NOMO-1 (cell line): ENCODE results near the gene EXOC6B.

Experiments
- DNase-seq, 2 experiments: peaks; one replicate each; lab custom pipeline; 2025; ENCODE audit not compliant: unreplicated experiment in 2 of 2; lab: John Stamatoyannopoulos, UW

Gene EXOC6B

GRCh38 chr2:72153924-72154323 is 671.9 kb downstream of the EXOC6B start:
- no peak for DNase-seq

DNA sequence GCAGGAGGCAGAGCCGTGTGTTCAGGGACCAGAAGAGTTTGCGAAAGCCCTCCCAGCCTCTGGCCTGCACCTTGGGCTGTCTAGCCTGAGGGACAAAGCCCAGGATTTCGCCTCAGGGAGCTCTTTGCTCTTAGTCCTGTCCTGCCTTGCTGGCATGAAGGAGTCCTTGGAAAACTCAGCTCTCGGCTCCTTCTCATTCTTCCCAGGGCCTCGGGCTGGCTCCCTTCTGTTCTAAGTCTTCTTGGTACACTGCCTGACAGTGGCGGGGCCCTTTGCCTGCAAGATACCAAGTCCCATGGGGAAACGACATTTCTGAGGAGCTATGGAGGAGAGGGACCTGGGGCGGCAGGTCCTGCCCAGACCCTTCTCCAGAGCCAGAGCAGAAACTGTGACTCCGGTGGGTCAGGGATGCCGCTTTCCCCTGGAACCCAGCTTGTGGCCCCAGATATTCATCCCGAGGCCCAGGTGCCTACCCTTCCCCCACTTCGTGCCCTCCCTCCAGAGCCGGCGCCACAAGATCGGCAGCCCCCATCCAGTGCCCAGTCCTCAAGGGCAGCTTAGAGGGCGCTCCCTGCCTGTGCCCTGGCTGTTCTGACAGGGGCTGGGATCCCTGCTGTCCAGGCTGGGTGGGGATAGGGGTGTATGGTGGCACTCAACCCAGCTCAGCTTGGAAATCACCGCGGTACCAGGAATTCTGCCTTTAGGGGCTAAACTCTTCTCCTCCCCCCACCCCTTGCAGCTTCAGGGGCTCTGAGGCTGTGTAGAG is 672.6 kb downstream of the EXOC6B start:
- DNase-seq, result no peak

DNA sequence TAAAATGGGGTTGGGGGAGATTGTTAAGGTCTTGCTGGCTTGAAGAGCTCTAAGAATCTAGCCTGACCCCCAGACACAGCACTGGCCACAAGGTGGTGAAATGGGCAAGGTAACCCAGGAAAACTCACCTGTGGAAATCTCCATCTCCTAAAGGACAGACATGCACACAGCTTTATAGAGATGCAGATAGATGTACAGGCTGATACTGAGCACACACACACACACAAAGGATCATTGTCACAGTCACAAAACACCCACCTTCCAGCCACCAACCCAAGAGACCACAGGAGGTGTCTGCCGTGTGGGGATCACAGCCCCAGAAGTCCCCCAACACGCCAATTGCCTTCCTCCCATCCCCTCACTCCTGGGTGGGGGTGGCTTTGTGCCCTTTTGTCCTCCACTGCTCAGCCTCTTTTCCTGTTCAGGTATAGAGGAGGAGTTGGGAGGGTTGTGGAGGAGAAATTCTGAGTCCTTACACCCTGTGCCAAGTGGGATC is 674.9 kb downstream of the EXOC6B start:
- DNase-seq, result no peak

DNA sequence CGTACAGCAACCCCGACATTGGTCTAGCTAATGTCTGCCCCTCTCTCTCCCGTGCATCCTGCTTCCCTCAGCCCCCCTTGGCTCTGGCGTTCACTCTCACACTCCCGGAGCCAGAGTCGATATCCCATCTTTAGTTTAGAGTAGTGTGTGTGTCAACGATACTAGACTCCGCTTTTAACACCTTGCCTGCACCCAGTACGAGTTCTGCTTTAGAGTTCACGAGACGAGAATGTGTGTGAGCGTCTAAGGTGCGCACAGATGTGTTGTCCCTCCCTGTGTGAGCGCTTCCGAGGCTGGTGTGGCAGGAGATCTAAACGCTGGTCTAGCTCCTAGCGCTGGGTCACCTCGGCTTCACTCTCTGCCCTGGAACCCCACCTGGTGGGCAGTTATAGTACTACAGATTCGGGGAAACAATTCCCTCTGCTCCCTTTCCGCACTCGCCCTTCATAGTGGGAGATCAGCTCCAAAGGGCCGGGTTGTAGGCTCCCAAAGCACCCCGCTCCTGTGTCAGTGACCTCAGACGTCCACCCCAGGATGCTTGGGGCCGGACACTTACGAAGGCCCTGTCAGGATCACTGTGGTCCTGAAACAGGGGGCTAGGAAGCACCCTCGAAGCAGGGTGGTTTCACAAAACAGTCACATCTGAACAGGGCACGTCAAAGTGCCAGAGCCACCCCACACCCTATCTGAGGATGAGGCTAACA is 675.5 kb downstream of the EXOC6B start:
- DNase-seq, result peak; percentile 55 to 62

- no peak for DNase-seq
These were observed 676.2 kb downstream of the EXOC6B start for GRCh38 chr2:72149556-72150156.

DNA sequence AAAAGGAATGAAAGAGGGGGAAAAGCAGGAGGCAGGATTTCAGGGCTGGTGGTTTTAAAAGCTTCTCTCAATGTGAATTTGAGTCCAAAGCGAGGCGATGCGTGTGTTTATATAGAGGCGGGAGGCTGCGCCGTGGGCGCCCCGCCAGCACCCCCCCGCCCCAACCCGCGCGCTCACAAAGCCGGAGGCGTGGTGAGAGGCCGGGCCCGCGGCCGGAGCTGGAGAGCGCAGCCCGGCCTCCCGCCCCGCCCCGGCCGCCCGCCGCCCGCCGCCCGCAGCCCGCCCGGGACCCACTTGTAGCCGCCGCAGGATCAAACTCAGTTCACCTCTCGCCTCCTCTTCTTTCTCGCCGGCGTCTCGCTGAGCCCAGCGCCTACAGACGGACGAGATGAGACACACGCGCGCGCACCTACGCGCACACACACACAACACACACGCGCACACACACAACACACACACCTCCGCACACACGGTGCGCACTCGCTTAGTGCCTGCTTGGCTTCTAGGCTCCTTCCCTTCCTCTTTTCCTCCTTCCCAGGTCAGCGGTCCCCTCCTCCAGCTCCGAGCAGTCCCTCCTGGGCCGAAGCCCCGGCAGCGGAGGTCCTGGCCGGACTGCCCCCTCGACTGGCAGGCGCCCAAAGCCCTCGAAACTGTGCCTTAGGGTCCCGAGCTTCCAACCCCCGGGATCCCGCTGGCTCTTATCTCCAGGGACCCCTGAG is 676.8 kb downstream of the EXOC6B start:
- DNase-seq, result no peak

DNA sequence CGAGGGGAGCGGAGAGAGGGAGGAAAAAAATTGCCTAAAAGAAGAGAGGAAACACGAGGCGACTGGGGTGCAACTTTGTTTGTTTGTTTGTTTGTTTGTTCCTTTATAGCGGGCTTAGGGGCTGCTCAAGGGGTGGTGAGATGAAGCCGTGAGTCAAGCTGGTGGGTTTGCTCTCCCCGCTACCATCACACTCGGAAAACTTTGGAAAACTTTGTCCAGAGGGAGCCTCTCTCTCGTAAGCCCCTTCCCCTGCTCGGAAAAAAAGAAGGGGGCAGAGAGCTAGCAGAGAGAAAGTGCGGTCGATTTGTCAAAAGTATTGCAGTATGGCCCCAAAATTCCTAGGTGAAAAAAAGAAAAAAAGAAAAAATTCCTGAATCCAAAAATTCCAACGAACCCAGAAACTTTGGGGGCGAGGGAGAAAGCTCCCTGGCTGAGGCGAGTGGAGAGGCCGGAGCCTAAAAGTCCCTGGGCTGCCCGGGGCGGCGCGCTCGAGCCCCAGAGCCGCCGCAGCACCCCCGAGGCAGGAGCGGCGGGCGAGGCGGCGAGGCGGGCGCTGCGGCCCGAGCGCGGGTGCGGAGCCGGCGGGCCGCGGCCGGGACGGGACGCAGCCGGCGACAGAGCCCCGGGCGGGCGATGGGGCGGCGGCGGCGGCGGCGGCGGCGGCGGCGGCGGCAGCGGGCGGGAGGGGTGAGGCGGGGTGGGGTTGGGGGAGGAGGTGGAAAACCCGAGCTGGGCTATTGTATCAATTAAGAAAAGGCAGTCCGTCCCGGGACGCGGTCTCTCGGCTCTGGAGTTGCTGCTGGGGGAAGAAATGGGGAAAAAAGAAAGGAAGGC is 677.6 kb downstream of the EXOC6B start:
- DNase-seq, result no peak

GRCh38 chr2:72147303-72147971 is 678.4 kb downstream of the EXOC6B start, which contains the start of gene CYP26B1:
Gene CYP26B1, minus strand, starts transcription at chr2:72147862. Its CDS starts 28 bp downstream, at chr2:72147834.
- DNase-seq, result no peak

- no peak for DNase-seq
These were observed 679.2 kb downstream of the EXOC6B start for GRCh38 chr2:72146347-72147302.

GRCh38 chr2:72145658-72146329 is 680.0 kb downstream of the EXOC6B start:
- no peak for DNase-seq

- no peak for DNase-seq
These were observed 680.6 kb downstream of the EXOC6B start for GRCh38 chr2:72145289-72145657.

DNA sequence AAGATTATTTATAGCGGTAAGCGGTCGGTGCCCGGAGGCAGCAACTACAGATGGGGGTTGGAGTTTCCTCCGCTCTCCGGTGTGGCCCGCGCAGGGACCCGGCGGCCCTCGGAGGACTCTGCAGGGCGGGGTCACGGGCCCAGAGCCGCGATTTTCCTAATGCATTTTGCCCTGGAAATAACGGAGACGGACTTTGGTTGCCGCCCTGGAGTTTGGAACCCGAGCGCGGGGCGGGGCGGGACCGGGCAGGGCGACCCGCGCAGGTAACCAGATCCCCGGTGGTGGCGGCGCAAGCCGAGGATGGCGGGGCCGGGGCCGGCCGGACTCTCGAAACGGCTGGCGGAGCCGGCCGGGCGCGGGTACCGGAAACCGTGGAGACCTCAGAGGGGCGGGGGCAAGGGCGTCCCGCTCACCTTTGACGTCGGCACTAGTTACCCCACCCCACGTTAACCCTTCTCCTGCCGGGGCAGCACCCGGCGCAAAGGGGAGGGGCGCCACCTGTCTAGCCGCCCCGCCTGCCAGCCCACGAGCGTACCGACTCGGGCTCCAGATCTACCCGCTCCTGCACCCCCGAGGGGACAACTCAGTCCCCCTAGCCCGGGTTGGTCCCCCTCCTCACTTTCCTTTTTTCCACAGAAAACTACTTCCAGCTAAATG is 681.1 kb downstream of the EXOC6B start:
- DNase-seq, result no peak

GRCh38 chr2:72144274-72144631 is 681.6 kb downstream of the EXOC6B start:
- no peak for DNase-seq

DNA sequence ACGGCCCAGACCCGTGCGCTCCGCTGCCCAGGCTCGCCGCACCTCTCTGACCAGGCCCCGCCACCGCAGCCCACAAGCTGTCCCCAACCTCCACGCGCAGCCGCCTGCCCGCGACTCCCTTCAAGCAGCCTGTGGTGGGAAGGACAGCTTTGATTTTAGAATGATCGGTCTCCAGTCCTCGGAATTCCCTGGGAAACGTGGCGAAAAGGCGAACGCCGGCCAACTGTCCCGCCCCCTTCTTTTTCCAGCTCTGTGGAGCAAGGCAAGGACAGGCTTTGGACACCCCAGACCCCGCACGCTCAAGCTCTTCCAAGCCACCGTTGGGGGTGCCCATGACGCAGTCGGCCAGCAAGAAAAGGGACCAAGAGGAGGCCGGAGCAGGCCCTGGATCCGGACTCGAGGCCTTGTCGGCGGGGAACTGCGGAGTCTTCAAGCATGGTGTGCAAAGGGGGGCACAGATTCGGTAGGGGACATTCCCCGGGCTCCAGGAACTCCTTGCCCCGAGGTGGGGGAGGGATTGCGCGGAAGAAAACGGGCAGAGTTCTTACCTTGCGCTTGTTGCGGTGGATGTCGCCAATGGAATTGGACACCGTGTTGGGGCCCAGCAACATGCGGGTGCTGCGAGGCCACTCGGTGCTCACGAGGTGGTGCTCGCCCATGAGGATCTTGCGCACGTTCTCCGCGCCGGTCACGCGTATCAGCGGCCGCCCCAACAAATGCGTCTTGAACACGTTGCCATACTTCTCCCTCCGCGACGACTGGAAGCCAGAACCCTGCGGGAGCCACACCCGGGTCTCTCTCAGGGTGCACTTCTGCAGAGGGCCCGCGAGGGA is 682.2 kb downstream of the EXOC6B start:
- DNase-seq, result no peak

DNA sequence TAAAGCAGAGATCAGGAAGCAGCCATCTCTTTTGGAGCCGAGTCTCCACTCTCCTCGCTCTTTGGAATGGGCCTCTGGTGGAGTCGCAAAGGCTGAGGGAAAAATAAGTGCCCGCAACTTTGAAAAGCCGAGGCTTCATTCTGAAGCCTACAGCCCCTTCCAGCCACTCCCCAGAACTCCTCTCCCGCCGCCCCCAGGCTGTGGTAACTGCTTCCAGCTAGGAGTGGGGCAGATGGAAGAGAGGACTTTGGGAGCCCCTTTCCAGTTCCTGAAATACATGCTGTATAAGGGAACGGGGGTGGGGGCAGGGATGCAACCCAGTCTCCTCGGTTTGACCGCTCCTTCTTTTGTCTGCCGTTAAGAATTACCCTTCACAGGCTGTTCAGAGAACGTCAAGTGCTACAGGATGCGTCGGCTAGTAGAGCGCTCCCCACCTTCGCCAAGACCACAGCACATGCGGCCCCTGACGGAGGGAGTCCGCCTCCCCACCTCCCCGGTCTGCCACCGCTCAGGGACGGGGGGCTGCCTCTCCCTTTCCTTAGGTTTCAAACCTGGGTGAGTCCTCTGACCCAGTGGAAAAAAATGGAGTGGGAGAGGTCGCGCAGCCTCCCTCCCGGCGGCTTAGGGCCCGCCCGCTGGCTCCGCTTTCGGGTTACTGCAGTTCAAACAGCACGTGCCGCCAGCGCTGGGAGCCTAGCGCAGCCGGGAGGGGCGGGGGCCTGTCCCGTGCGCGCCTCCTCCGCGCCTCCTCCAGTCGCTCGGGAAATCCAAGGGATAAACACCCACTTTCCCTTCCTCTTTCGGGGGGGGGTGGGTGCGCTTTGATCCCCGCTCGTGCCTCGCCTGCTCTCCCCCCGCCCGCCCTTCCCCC is 683.0 kb downstream of the EXOC6B start:
- DNase-seq, result no peak
